Breast epithelium (tissue), 4 donors: ENCODE measurements around the gene ENOPH1. TPM values are rescaled to one million over a fixed set of nuclear protein-coding genes. Genes with fewer than 3 reads are reported as not detected.
A peak's percentile ranks its signal among the peaks of the same experiment; 100 is the strongest.

Source experiments
- DNase-seq, 2 donors: peaks; one replicate each; pipeline ENCODE4 v3.0.0-alpha.2; 2019; ENCODE audit warnings: low spot score in 2 of 2
- H3K27ac ChIP-seq, 2 donors: fragments of 200-600 bp; sonication (generic) in 1 of 2; one replicate each; pipeline ENCODE4 v1.5.1; 2016 to 2019; ENCODE audit warnings: mild to moderate bottlenecking in 1 of 2
- H3K27me3 ChIP-seq, 2 donors: fragments of 200-600 bp; sonication (generic) in 1 of 2; one replicate each; pipeline versions ENCODE4 v1.5.1 to v1.6.0; 2017 to 2019; ENCODE audit warnings: control low read depth in 1 of 2, mild to moderate bottlenecking in 1 of 2
- H3K36me3 ChIP-seq: fragments of 200-600 bp; one replicate; pipeline ENCODE4 v1.5.1; 2019
- H3K4me1 ChIP-seq, 2 donors: fragments of 200-600 bp; sonication (generic); one replicate each; pipeline ENCODE4 v1.5.1; 2016 to 2019; ENCODE audit warnings: control low read depth in 1 of 2
- H3K4me3 ChIP-seq, 3 donors: fragments of 200-600 bp; sonication (generic); 1 replicate in 2 of 3; 2 replicates in 1 of 3; pipeline ENCODE4 v1.5.1; 2016 to 2019; ENCODE audit warnings: mild to moderate bottlenecking in 3 of 3, moderate library complexity in 2 of 3
- H3K9me3 ChIP-seq, 2 donors: fragments of 200-600 bp; sonication (generic) in 1 of 2; one replicate each; pipeline ENCODE4 v1.5.1; 2016 to 2019; ENCODE audit warnings: control low read depth in 1 of 2
- CTCF ChIP-seq, 3 donors: fragments of 450-650 bp; IDR thresholded peaks; one replicate each; pipeline ENCODE4 v1.5.1; 2016 to 2017; ENCODE audit warnings: antibody characterized with exemption in 3 of 3, mild to moderate bottlenecking in 3 of 3, moderate library complexity in 3 of 3
- POLR2A ChIP-seq: fragments of 450-650 bp; IDR thresholded peaks from one replicate; pipeline ENCODE4 v1.6.1; 2016; ENCODE audit warnings: antibody characterized with exemption, mild to moderate bottlenecking, moderate library complexity
- POLR2AphosphoS5 ChIP-seq, 3 donors: sonication (generic); formaldehyde crosslinking; IDR thresholded peaks; one replicate each; pipeline ENCODE4 v1.6.1; 2017; ENCODE audit warnings: antibody characterized with exemption in 3 of 3
- intact Hi-C: fragments of 100-400 bp; cut with DNase I; formaldehyde crosslinking; loops from one replicate; pipeline ENCODE4 v1.15.1; 2023; ENCODE audit warnings: low total_unique reads
- total RNA-seq, 3 donors: library from RNA; depleted of rRNA; stranded (reverse); fragments of >200 nt; gene quantifications; one replicate each; pipeline ENCODE4 v1.1.0, GENCODE V29; 2016

The ENOPH1 gene
- total RNA-seq, 3 donors from 2014 or later = 19.2 to 30.8 (median 29.7) TPM

GRCh38 chr4:82457266-82457665, 26.9 kb downstream of the ENOPH1 start:
- no peak overlapping the region for H3K4me3 ChIP-seq
- no peaks in the 10 kb centered on the region for H3K9me3 ChIP-seq
- TF ChIP-seq CTCF (IDR thresholded peaks at IDR 0.05) (no peak), POLR2A (no peak), POLR2AphosphoS5 (IDR thresholded peaks at IDR 0.05) (no peak)
- H3K27me3 ChIP-seq = no peaks in the 10 kb centered on the region
- H3K27ac ChIP-seq = no peak overlapping the region
- intact Hi-C loops = no loop called here
- no peaks in the 10 kb centered on the region for H3K4me1 ChIP-seq
- H3K36me3 ChIP-seq = no peaks in the 10 kb centered on the region
- no peak for DNase-seq

- Histone ChIP-seq H3K27ac (no peak overlapping the region), H3K9me3 (no peaks in the 10 kb centered on the region), H3K36me3 (no peaks in the 10 kb centered on the region), H3K4me3 (no peak overlapping the region), H3K27me3 (no peaks in the 10 kb centered on the region), H3K4me1 (no peaks in the 10 kb centered on the region)
- no peak for DNase-seq
- TF ChIP-seq CTCF (IDR thresholded peaks at IDR 0.05) (no peak), POLR2AphosphoS5 (IDR thresholded peaks at IDR 0.05) (no peak), POLR2A (no peak)
- intact Hi-C loops = no loop called here
These were observed 28.3 kb downstream of the ENOPH1 start for GRCh38 chr4:82458729-82459128.

- Histone ChIP-seq H3K4me1 (no peaks in the 10 kb centered on the region), H3K4me3 (no peak overlapping the region), H3K27ac (no peak overlapping the region), H3K9me3 (no peaks in the 10 kb centered on the region), H3K36me3 (no peaks in the 10 kb centered on the region), H3K27me3 (no peaks in the 10 kb centered on the region)
- intact Hi-C loops = no loop called here
- DNase-seq = no peak
- TF ChIP-seq POLR2A = no peak
- TF ChIP-seq POLR2AphosphoS5 (IDR thresholded peaks at IDR 0.05) = no peak
- no peak for TF ChIP-seq CTCF (IDR thresholded peaks at IDR 0.05)
These were observed 31.3 kb downstream of the ENOPH1 start for GRCh38 chr4:82461710-82462109.

- H3K27ac ChIP-seq = peak overlapping the region in 1 of 2 donors; percentile 30
- intact Hi-C loops = no loop called here
- no peaks in the 10 kb centered on the region for H3K4me1 ChIP-seq
- no peak overlapping the region for H3K4me3 ChIP-seq
- H3K36me3 ChIP-seq = no peaks in the 10 kb centered on the region
- DNase-seq = peak; percentile 86 to 90
- TF ChIP-seq POLR2AphosphoS5 (IDR thresholded peaks at IDR 0.05) (peak; percentile 46 to 75 (median 73)), CTCF (IDR thresholded peaks at IDR 0.05) (peak; percentile 27 to 66 (median 61)), POLR2A (no peak)
- no peaks in the 10 kb centered on the region for H3K9me3 ChIP-seq
- H3K27me3 ChIP-seq = no peaks in the 10 kb centered on the region
These were observed 32.0 kb downstream of the ENOPH1 start for GRCh38 chr4:82462415-82462831.

GRCh38 chr4:82463221-82463620, 32.8 kb downstream of the ENOPH1 start:
- no peak for DNase-seq
- no peak for TF ChIP-seq POLR2A
- intact Hi-C loops = no loop called here
- H3K27ac ChIP-seq = no peak overlapping the region
- H3K36me3 ChIP-seq = no peaks in the 10 kb centered on the region
- no peaks in the 10 kb centered on the region for H3K27me3 ChIP-seq
- no peak overlapping the region for H3K4me3 ChIP-seq
- no peaks in the 10 kb centered on the region for H3K4me1 ChIP-seq
- H3K9me3 ChIP-seq = no peaks in the 10 kb centered on the region

- no peak for DNase-seq
- Histone ChIP-seq H3K4me1 (no peaks in the 10 kb centered on the region), H3K36me3 (no peaks in the 10 kb centered on the region), H3K27me3 (no peaks in the 10 kb centered on the region), H3K27ac (no peak overlapping the region), H3K9me3 (no peaks in the 10 kb centered on the region), H3K4me3 (no peak overlapping the region)
- intact Hi-C loops = no loop called here
- TF ChIP-seq POLR2A (no peak), POLR2AphosphoS5 (IDR thresholded peaks at IDR 0.05) (no peak), CTCF (IDR thresholded peaks at IDR 0.05) (no peak)
These were observed 37.1 kb downstream of the ENOPH1 start for GRCh38 chr4:82467471-82467870.
